ENCODE data around the gene C2orf80. TPM values are rescaled to one million over a fixed set of nuclear protein-coding genes. Genes with fewer than 3 reads are reported as not detected.
"Not testable (repeated sequence)": the region's sequence is repeated elsewhere in the genome, so short reads cannot be mapped to it uniquely, and the experiment has no call there.

Gene C2orf80
- total RNA-seq, 2 donors from 2014 or later = not detected

- no peak for DNase-seq
These were observed 47.4 kb downstream of the C2orf80 start for GRCh38 chr2:208142240-208142924.

GRCh38 chr2:208139447-208139846 is 50.4 kb downstream of the C2orf80 start:
- intact Hi-C loops (cut with DNase I, micrococcal nuclease) = no loop called here

More at GRCh38 chr2:208142240-208142924, 47.4 kb downstream of the C2orf80 start:
- intact Hi-C loops (cut with DNase I, micrococcal nuclease) = no loop called here
- ATAC-seq = no peak

GRCh38 chr2:208138334-208138733 is 51.5 kb downstream of the C2orf80 start:
- DNase-seq; ATAC-seq; intact Hi-C loops (cut with DNase I, micrococcal nuclease): not testable (repeated sequence)

More at GRCh38 chr2:208139447-208139846, 50.4 kb downstream of the C2orf80 start:
- no peak for ATAC-seq
- DNase-seq = no peak

GRCh38 chr2:208136716-208137094 is 53.1 kb downstream of the C2orf80 start:
- intact Hi-C loops (cut with DNase I, micrococcal nuclease) = no loop called here
- DNase-seq = no peak
- no peak for ATAC-seq

- DNase-seq = peak in 1 of 2 donors; percentile 23
- intact Hi-C loops (cut with DNase I, micrococcal nuclease) = no loop called here
- peak; percentile 95 for ATAC-seq
These were observed 53.8 kb downstream of the C2orf80 start for GRCh38 chr2:208135794-208136715.

GRCh38 chr2:208134928-208135586 is 54.8 kb downstream of the C2orf80 start:
- DNase-seq (no peak), ATAC-seq (peak; percentile 20)
- intact Hi-C loops (cut with DNase I, micrococcal nuclease) = no loop called here

- DNase-seq = no peak
- intact Hi-C loops (cut with DNase I, micrococcal nuclease) = no loop called here
- no peak for ATAC-seq
These were observed 59.1 kb downstream of the C2orf80 start for GRCh38 chr2:208130712-208131110.

GRCh38 chr2:208129744-208130711 is 59.8 kb downstream of the C2orf80 start, which contains the start of gene CRYGC:
Gene CRYGC, minus strand, starts transcription at chr2:208129828. Its CDS starts 36 bp downstream, at chr2:208129792.
- intact Hi-C loops (cut with DNase I, micrococcal nuclease) = no loop called here
- DNase-seq (peak; percentile 44), ATAC-seq (peak; percentile 98)

- no peak for DNase-seq
- intact Hi-C loops (cut with DNase I, micrococcal nuclease) = no loop called here
- ATAC-seq = no peak
These were observed 61.7 kb downstream of the C2orf80 start for GRCh38 chr2:208128136-208128535.

GRCh38 chr2:208127090-208127489 is 62.7 kb downstream of the C2orf80 start:
- no peak for ATAC-seq
- no peak for DNase-seq
- intact Hi-C loops (cut with DNase I, micrococcal nuclease) = no loop called here

- no peak for DNase-seq
- intact Hi-C loops (cut with DNase I, micrococcal nuclease) = no loop called here
- ATAC-seq = peak; percentile 52
These were observed 64.6 kb downstream of the C2orf80 start for GRCh38 chr2:208125251-208125650.

- intact Hi-C loops (cut with DNase I, micrococcal nuclease); DNase-seq; ATAC-seq: not testable (repeated sequence)
These were observed 65.7 kb downstream of the C2orf80 start, which contains the start of gene CRYGD for GRCh38 chr2:208124013-208124715. Gene CRYGD, minus strand, starts transcription at chr2:208124524. Its CDS starts 51 bp downstream, at chr2:208124473.

- ATAC-seq (no peak), DNase-seq (no peak)
- intact Hi-C loops (cut with DNase I, micrococcal nuclease) = no loop called here
These were observed 67.6 kb downstream of the C2orf80 start for GRCh38 chr2:208122248-208122647.

GRCh38 chr2:208118918-208119317 is 70.9 kb downstream of the C2orf80 start:
- DNase-seq (no peak), ATAC-seq (no peak)
- intact Hi-C loops (cut with DNase I, micrococcal nuclease) = no loop called here

- intact Hi-C loops (cut with DNase I, micrococcal nuclease); DNase-seq; ATAC-seq: not testable (repeated sequence)
These were observed 72.4 kb downstream of the C2orf80 start for GRCh38 chr2:208117390-208117789.

Data from left colon (tissue), 2 donors.